Naive B cell (primary cell): ENCODE results near the gene SH3PXD2A. TPM values are rescaled to one million over a fixed set of nuclear protein-coding genes. Genes with fewer than 3 reads are reported as not detected.

Experiments
- ATAC-seq, 2 donors: fragments of 150-1000 bp; cut with Tn5 transposase; 2 replicates each; pipeline ENCODE4 v1.10.0; 2021; ENCODE audit warnings: low read depth in 2 of 2, mild to moderate bottlenecking in 2 of 2, moderate library complexity in 2 of 2
- DNase-seq: peaks from one replicate; pipeline ENCODE4 v3.0.0; 2022
- H3K27ac Mint-ChIP-seq, 6 donors: one replicate each; pipeline ENCODE4 v1.8.0; 2020 to 2022; ENCODE audit warnings: mild to moderate bottlenecking in 6 of 6, mixed read lengths in 6 of 6, moderate library complexity in 5 of 6, inconsistent platforms in 2 of 6
- H3K27me3 Mint-ChIP-seq, 3 donors: one replicate each; pipeline ENCODE4 v1.8.0; 2021 to 2022; ENCODE audit warnings: mixed read lengths in 3 of 3, mild to moderate bottlenecking in 1 of 3
- H3K36me3 Mint-ChIP-seq, 2 donors: one replicate each; pipeline ENCODE4 v1.8.0; 2020 to 2022; ENCODE audit warnings: mixed read lengths in 2 of 2, inconsistent platforms in 1 of 2, mild to moderate bottlenecking in 1 of 2
- H3K4me1 Mint-ChIP-seq, 3 donors: one replicate each; pipeline ENCODE4 v1.8.0; 2020 to 2022; ENCODE audit warnings: mixed read lengths in 3 of 3, inconsistent platforms in 1 of 3, mild to moderate bottlenecking in 1 of 3, moderate library complexity in 1 of 3
- H3K4me3 Mint-ChIP-seq, 8 donors: one replicate each; pipeline ENCODE4 v1.8.0; 2020 to 2022; ENCODE audit warnings: mild to moderate bottlenecking in 8 of 8, mixed read lengths in 8 of 8, moderate library complexity in 8 of 8, inconsistent platforms in 2 of 8
- H3K9me3 Mint-ChIP-seq, 7 donors: one replicate each; pipeline ENCODE4 v1.8.0; 2020 to 2022; ENCODE audit warnings: mixed read lengths in 7 of 7, mild to moderate bottlenecking in 5 of 7, inconsistent platforms in 2 of 7, moderate library complexity in 1 of 7
- polyA plus RNA-seq, 6 donors: library from polyadenylated mRNA; unstranded; fragments of 300-500 nt; fragmentation: Illumina TruSeq; gene quantifications; one replicate each; pipeline ENCODE4 v1.2.3, GENCODE V29; 2021; ENCODE audit warnings: low read depth in 6 of 6

SH3PXD2A gene
- polyA plus RNA-seq, 6 donors from 2014 or later = 0.47 to 1.4 (median 0.72) TPM; not detected in 1

DNA sequence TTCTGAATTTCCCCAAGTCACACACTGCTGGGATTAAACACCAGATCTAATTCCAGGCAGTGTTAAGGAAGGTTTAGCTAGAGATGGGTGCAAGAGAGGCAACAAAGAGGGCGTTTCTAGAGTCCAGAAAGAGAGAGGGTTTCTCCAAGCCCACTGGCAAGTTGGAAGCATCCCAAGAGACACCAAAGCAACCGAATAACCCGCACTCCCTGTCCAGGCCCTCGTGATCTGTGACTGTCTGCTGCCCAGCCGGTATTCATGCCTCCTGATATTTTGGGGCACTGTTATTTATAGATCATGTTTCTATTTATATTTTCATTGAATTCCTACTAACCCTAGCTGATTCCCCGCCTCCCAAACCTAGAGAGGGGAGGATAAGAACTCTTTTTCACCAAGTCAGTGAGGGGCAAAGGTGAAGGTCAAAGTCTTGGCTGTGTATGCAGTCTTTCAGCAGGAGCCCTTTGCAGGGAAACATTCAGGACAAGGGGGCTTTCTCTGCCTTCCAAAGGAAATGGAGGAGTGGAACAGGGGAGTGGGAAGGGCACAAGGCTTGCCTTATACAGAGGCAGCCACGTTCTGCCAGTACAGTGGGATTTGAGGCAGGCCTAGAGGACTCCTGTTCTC lies 103.6 kb downstream of the SH3PXD2A start:
- Mint-ChIP-seq H3K27ac (no peak overlapping the region), H3K36me3 (no peaks in the 10 kb centered on the region), H3K9me3 (peaks cover 0 to 17% (median 7%) of the 10 kb centered on the region in 7 donors), H3K4me3 (no peak overlapping the region), H3K27me3 (peaks cover 8 to 14% (median 9%) of the 10 kb centered on the region in 3 donors), H3K4me1 (peaks cover 0 to 13% (median 8%) of the 10 kb centered on the region in 3 donors)
- DNase-seq = no peak
- ATAC-seq = no peak

DNA sequence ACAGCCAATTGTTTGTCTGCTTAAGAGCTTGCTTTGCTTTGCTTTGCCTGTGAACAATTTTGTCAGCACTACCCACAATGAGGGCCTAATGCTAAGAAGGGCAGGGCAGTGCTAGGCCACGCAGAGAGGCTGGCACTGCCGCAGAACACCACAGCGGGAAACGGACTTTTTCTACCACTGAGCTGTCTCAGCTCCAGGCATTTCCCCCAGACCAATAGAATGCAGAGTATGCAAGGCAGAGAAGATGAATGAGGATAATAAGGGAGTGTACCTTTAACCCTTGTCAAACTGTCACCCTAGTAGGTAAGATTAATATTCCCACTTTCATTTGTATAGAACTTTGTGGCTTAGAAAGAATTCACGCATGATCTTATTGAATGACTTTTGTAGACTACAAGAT lies 104.5 kb downstream of the SH3PXD2A start:
- Mint-ChIP-seq H3K4me1 (peaks cover 0 to 17% (median 8%) of the 10 kb centered on the region in 3 donors), H3K27ac (no peak overlapping the region), H3K36me3 (no peaks in the 10 kb centered on the region)

DNA sequence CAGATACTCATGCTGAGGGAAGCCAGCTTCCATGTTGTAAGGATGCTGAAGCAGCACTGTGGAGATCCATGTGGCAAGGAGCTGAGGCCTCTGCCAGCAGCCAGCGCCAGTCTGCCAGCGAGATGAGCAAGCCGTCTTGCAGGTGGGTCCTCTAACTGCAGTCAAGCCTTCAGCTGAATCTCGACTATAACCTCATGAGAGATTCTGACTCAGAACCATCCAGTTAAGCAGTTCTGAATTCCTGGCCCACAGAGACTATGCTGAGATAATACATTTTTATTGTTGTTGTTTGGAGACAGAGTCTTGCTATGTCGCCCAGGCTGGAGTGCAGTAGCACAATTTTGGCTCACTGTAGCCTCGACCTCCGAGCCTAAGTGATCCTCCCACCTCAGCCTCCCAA lies 105.6 kb downstream of the SH3PXD2A start:
- Mint-ChIP-seq H3K36me3 (no peaks in the 10 kb centered on the region), H3K27me3 (peaks cover 6 to 16% (median 6%) of the 10 kb centered on the region in 3 donors), H3K9me3 (peaks cover 2 to 17% (median 7%) of the 10 kb centered on the region in 7 donors), H3K27ac (no peak overlapping the region), H3K4me1 (peaks cover 0 to 19% (median 8%) of the 10 kb centered on the region in 3 donors), H3K4me3 (no peak overlapping the region)
- no peak for ATAC-seq
- no peak for DNase-seq

More for the DNA sequence above, 104.5 kb downstream of the SH3PXD2A start:
- Mint-ChIP-seq H3K9me3 (peaks cover 0 to 17% (median 7%) of the 10 kb centered on the region in 7 donors), H3K4me3 (no peak overlapping the region), H3K27me3 (peaks cover 6 to 16% (median 6%) of the 10 kb centered on the region in 3 donors)
- ATAC-seq (no peak), DNase-seq (no peak)

DNA sequence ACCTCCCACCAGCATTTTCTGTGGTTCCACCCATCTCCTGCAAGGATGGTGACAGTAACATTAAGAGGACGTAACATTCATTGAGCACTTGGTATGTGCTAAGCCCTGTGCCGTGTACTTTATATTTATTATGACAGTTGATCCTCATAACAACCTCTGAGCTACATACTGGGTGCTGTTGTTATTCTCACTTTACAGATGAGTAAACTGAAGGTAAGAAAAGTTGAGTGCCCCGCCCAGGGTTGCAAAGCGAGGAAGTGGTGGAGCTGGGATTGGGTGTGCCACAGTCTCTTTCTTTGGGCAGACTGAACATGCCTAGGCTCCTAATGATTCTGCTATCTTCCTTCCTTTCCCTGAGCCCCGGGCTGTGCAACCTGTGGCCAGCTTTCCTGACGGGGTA lies 107.4 kb downstream of the SH3PXD2A start:
- H3K4me1 Mint-ChIP-seq = peaks cover 0 to 19% (median 8%) of the 10 kb centered on the region in 3 donors
- DNase-seq (no peak), ATAC-seq (no peak)
- no peak overlapping the region for H3K4me3 Mint-ChIP-seq
- peaks cover 6 to 16% (median 6%) of the 10 kb centered on the region in 3 donors for H3K27me3 Mint-ChIP-seq
- peaks cover 2 to 17% (median 7%) of the 10 kb centered on the region in 7 donors for H3K9me3 Mint-ChIP-seq
- no peak overlapping the region for H3K27ac Mint-ChIP-seq
- no peaks in the 10 kb centered on the region for H3K36me3 Mint-ChIP-seq

DNA sequence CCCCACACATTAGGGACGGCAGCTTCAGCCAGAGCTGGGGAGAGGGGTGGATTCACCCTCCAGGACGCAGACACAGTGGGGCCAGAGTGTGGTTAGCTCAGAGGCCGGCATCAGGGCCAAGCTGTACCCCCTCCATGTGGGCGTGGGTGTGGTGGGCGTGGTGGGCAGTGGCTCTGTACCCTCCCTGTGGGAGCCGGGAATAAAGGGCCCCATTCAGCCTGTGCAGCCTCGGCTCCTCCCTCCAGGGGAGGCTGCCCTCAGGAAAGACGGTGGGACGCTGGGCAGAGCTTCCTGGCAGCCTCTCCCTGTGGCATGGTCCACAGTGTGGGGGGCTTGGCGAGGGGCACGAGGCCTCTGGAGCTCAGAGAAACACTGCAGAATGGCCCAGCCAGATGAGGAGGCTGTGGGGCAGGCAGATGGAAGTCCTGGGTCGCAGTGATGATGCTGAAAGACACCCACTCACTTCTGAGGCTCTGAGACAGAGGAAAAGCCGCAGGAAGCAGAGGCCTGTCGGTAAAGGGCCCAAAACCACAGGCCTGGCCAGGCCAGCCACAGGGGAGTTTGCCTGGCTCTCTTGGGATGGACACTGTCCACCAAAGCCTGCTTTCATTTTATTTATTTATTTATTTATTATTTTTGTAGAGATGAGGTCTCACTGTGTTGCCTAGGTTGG lies 108.0 kb downstream of the SH3PXD2A start:
- peaks cover 0 to 19% (median 8%) of the 10 kb centered on the region in 3 donors for H3K4me1 Mint-ChIP-seq
- H3K27ac Mint-ChIP-seq = no peak overlapping the region
- H3K27me3 Mint-ChIP-seq = peaks cover 6 to 16% (median 6%) of the 10 kb centered on the region in 3 donors
- no peaks in the 10 kb centered on the region for H3K36me3 Mint-ChIP-seq
- ATAC-seq (no peak), DNase-seq (no peak)
- peaks cover 2 to 12% (median 4%) of the 10 kb centered on the region in 7 donors for H3K9me3 Mint-ChIP-seq
- no peak overlapping the region for H3K4me3 Mint-ChIP-seq

DNA sequence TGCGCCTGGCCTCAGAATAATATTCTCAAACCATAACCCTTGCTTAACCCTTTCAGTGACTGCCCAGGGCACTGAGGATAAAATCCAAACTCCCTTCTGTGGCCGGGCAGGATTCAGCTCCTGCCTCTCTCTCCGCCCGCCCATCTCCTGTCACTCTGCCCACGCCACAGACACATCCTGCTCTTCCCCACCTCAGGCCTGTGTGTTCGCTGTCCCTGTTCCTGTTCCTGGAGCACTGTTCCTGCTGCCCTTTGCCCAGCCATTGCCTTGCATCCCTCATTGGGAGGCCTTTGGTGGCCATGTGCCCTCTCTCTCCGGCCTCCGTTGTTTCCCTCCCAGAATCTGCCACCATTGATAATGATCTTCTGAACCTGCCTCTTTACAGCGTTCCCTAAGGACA lies 108.8 kb downstream of the SH3PXD2A start:
- no peak for ATAC-seq
- Mint-ChIP-seq H3K36me3 (no peaks in the 10 kb centered on the region), H3K27ac (no peak overlapping the region), H3K9me3 (peaks cover 0 to 4% (median 3%) of the 10 kb centered on the region in 7 donors), H3K4me3 (no peak overlapping the region), H3K4me1 (peaks cover 0 to 19% (median 8%) of the 10 kb centered on the region in 3 donors), H3K27me3 (peaks cover 6 to 16% (median 6%) of the 10 kb centered on the region in 3 donors)
- no peak for DNase-seq

DNA sequence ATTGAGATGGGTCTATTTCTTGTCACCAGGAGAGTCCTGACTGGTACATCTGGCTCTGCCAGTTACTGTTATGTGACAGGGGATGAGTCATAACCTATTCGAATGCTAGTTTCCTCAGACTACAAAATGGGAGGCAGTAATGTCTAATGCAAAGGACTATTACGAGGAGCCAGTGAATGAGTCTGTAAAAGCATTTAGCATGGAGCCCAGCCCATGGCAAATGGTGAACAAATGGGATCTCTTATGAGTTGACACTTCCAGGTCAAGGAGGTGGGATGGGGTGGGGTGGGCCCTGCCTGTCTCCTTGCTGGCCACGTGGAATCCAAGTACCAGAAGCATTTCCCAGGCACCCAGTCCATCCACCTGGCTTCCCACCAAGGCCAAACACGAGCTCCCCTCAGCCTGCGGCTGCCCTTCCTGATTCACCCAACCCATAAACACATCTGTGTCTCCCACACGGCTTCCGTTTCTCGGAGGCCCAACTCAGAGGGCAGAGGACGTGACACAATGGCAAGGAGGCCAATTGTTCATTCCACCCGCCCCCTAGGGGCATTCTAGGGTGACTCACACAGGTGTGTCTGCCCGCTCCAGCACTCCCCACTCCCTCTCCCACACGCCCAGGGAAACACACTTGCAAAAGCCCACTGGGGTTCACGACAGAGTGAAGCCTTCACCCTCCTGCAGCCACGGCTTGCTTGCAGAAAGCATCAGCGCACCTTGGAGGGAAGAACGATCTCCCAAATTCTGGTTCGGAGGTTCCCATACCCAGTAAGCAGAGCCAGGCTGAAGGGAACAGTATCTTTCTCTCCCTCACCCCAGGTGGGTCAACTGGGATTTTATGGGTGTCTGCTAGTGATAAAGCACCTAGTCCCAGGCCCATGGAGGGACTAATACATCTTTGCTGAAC lies 109.8 kb downstream of the SH3PXD2A start:
- H3K9me3 Mint-ChIP-seq = peaks cover 0 to 3% (median 0%) of the 10 kb centered on the region in 7 donors
- H3K4me3 Mint-ChIP-seq = peak overlapping the region in 1 of 8 donors; percentile 25
- H3K4me1 Mint-ChIP-seq = peaks cover 0 to 19% (median 8%) of the 10 kb centered on the region in 3 donors
- peaks cover 0 to 16% (median 6%) of the 10 kb centered on the region in 3 donors for H3K27me3 Mint-ChIP-seq
- no peak for ATAC-seq
- DNase-seq = no peak
- H3K36me3 Mint-ChIP-seq = no peaks in the 10 kb centered on the region
- H3K27ac Mint-ChIP-seq = peak overlapping the region in 2 of 6 donors; percentile 49 to 78

DNA sequence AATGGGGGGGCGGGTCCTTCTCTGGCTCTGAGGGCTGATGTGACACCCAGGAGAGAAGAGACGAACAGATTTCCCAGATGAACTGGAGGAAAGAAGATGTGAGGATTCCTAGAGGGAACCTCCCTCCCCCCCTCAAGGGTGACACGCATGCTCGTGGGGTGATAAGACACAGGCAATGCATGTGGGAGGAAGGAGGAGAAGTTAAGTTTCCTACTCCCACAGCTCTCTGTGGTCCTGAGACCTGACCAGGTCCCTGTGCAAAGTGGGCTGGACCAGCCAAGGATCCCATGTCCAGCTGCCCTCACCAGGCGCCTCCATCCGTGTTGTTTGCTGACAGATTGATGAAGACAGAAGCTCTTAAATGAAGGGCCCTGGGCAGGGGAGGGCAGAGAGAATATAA lies 112.6 kb downstream of the SH3PXD2A start:
- ATAC-seq (no peak), DNase-seq (no peak)
- Mint-ChIP-seq H3K27ac (peak overlapping the region in 1 of 6 donors; percentile 49), H3K36me3 (no peaks in the 10 kb centered on the region), H3K4me3 (no peak overlapping the region), H3K4me1 (peaks cover 0 to 7% (median 1%) of the 10 kb centered on the region in 3 donors), H3K9me3 (peaks cover 0 to 3% (median 0%) of the 10 kb centered on the region in 7 donors), H3K27me3 (peaks cover 0 to 8% (median 0%) of the 10 kb centered on the region in 3 donors)

DNA sequence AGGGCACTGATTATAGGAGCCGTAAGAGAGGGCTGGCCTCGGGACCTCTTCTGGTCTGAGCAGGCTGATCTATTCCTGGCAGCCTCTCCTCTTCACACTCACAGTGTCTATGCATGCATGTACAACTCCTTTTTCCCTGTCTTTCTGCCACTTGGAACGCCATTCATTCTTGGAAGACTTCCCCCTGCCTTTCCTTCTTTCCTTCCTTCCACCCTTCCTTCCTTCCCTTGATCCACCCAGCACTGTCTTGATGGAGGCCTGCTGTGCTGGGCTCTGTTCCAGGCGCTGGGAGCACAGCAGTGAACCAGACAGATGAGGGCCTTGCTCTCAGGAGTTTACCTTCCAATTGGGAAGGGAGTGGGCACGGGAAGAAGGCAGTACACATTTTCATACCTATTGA lies 114.8 kb downstream of the SH3PXD2A start:
- no peaks in the 10 kb centered on the region for H3K36me3 Mint-ChIP-seq
- H3K4me3 Mint-ChIP-seq = no peak overlapping the region
- ATAC-seq (no peak), DNase-seq (no peak)
- H3K27me3 Mint-ChIP-seq = peaks cover 0 to 8% (median 0%) of the 10 kb centered on the region in 3 donors
- no peaks in the 10 kb centered on the region for H3K4me1 Mint-ChIP-seq
- H3K9me3 Mint-ChIP-seq = peaks cover 0 to 5% (median 0%) of the 10 kb centered on the region in 7 donors
- no peak overlapping the region for H3K27ac Mint-ChIP-seq

DNA sequence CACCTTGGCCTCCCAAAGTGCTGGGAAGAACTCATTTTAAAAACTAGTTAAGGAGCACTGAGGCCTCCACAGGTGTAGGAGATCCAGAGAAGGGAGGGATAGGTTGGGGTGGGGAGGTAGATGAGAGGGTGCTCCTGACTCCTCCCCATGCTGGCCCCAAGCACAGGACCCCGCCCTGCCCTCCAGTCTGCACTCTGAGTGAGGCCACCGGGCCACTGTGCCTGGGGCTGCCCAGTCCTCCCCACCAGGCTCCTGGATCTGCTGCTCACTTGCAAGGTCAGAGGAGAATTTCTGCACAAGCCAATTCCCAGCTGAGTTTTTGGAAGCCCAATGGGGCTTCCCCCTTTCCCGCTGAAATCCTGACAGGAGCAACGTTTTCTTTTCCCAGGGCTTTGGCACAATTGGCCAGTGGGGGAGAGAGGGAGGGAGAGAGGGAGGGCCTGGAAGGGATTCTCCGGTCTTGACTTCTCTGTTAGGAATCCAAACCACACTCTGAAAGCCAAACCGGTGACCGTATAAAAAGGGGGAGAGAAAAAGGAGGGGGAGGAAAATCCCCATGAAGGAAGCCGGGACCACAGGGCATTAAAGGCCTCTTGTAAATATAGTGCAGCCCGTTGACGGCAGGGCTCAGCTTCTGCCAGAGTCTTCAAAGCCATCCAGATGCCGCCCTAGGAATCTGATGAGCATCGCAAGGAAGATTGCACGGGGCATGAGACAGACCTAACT lies 116.2 kb downstream of the SH3PXD2A start:
- ATAC-seq (no peak), DNase-seq (no peak)
- Mint-ChIP-seq H3K9me3 (peaks cover 0 to 5% (median 0%) of the 10 kb centered on the region in 7 donors), H3K4me1 (no peaks in the 10 kb centered on the region), H3K36me3 (no peaks in the 10 kb centered on the region), H3K27me3 (peaks cover 0 to 8% (median 0%) of the 10 kb centered on the region in 3 donors), H3K4me3 (no peak overlapping the region), H3K27ac (no peak overlapping the region)

DNA sequence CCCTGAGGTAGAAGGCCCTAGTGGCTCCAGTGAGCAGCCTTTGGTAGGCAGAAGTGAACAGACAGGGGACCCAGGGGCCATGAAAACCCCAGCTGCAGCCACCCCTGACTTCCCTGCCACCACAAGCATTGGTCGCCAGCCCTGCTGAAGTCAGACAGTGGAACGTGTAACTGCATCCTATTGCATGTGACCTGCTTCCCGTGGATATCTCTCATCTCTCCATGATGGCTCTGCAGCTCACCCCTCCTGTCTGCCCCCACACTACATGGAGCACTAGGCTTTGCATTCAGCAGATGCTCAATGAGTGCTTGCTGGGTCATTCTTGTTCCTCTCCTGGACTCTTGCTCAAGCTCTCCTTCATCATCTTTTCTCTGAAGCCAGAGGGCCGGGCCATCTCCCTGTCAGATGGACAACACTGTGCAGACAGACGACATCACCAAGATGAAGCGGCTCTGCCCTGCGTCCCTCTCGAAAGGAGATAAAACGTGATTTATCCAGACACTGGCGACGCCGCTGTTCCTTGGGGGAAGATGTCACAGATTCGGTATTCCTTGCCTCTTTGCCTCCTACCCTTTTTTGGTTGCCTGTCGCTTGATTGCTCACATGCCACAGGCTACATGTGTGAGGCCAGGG lies 117.5 kb downstream of the SH3PXD2A start:
- Mint-ChIP-seq H3K4me1 (no peaks in the 10 kb centered on the region), H3K4me3 (no peak overlapping the region), H3K9me3 (peaks cover 0 to 5% (median 0%) of the 10 kb centered on the region in 7 donors), H3K27ac (peak overlapping the region in 1 of 6 donors; percentile 6), H3K36me3 (no peaks in the 10 kb centered on the region), H3K27me3 (peaks cover 0 to 8% (median 2%) of the 10 kb centered on the region in 3 donors)
- DNase-seq = no peak
- ATAC-seq = no peak

DNA sequence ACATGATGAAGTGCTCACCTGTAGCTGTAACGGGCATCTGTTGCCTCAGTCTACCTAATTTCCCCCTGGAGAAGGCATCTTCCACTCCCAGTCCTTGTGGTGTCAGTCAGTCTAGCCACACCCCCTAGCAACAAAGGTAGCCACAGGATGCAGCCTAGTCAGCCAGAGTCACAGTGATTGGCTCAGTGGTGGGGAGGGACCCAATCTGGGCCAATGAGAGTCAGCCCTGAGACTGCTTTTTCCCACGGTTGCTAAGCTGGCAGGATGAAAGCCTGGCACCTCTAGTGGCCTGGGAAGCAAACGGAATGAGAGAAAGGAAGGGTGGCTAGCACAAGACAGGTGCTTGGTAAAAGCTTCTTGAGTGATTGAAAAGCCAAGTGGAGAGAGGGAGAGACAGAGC lies 118.6 kb downstream of the SH3PXD2A start:
- Mint-ChIP-seq H3K4me3 (no peak overlapping the region), H3K4me1 (no peaks in the 10 kb centered on the region), H3K27ac (no peak overlapping the region), H3K36me3 (no peaks in the 10 kb centered on the region), H3K27me3 (peaks cover 0 to 8% (median 6%) of the 10 kb centered on the region in 3 donors), H3K9me3 (peaks cover 0 to 5% (median 0%) of the 10 kb centered on the region in 7 donors)
- ATAC-seq = no peak
- no peak for DNase-seq
